ENCODE data around the gene CNST.

GRCh38 chr1:246583448-246584185 lies 17.4 kb downstream of the CNST start:
- no peak for TF ChIP-seq CTCF (IDR thresholded peaks at IDR 0.05)
- TF ChIP-seq POLR2A (IDR thresholded peaks at IDR 0.05), result no peak
- TF ChIP-seq POLR2AphosphoS5 (IDR thresholded peaks at IDR 0.05), result peak; percentile 84
- peak; percentile 55 for TF ChIP-seq EP300 (IDR thresholded peaks at IDR 0.05)

Data from gastroesophageal sphincter (tissue), 3 donors.